ENCODE measurements around the gene SSTR1.

GRCh38 chr14:38174711-38175110 is 33.0 kb upstream of the SSTR1 start:
- TF ChIP-seq CTCF (IDR thresholded peaks at IDR 0.05) (no peak), POLR2A (IDR thresholded peaks at IDR 0.05) (no peak), EP300 (IDR thresholded peaks at IDR 0.05) (no peak)

Data from tibial nerve (tissue), 4 donors.